ENCODE results near the gene SF3B4.

- TF ChIP-seq USF1 (IDR thresholded peaks at IDR 0.05) (no peak), TEAD4 (IDR thresholded peaks at IDR 0.05) (peak; percentile 42; the same call in 1 of the 2 replicates)
These were observed at the start of gene SF3B4 for GRCh38 chr1:149927563-149928400.

All from Ishikawa (cell line).